WTC11 (cell line): Measurements from ENCODE around the gene SYNGR1. TPM values are rescaled to one million over a fixed set of nuclear protein-coding genes. Genes with fewer than 3 reads are reported as not detected.

Experiments
- ATAC-seq: fragments of 200-7000 bp; cut with Tn5 transposase; 2 replicates; pipeline ENCODE4 v1.10.0; 2021; ENCODE audit warnings: mild to moderate bottlenecking, moderate library complexity
- CTCF ChIA-PET: fragments of 300-600 bp; sonication (Branson Sonifier 250); formaldehyde crosslinking; loops from one replicate; lab custom pipeline; 2021; ENCODE audit warnings: antibody characterized with exemption; lab: Charles Lee
- POLR2A ChIA-PET: fragments of 350-600 bp; sonication (Branson Sonifier 250); formaldehyde crosslinking; loops from one replicate; lab custom pipeline; 2021; ENCODE audit warnings: antibody characterized with exemption; lab: Charles Lee
- DNase-seq: peaks from one replicate; pipeline ENCODE4 v3.0.0; 2021; ENCODE audit warnings: low spot score
- H3K27ac Mint-ChIP-seq: 2 replicates; pipeline ENCODE4 v1.8.0; 2021; ENCODE audit warnings: mixed read lengths
- H3K27me3 Mint-ChIP-seq: 2 replicates; pipeline ENCODE4 v1.8.0; 2021; ENCODE audit warnings: low read depth, mild to moderate bottlenecking, moderate library complexity, mixed read lengths
- H3K36me3 Mint-ChIP-seq: 2 replicates; pipeline ENCODE4 v1.8.0; 2021; ENCODE audit warnings: mixed read lengths
- H3K4me1 Mint-ChIP-seq: 2 replicates; pipeline ENCODE4 v1.8.0; 2022; ENCODE audit warnings: mixed read lengths
- H3K4me3 Mint-ChIP-seq: 2 replicates; pipeline ENCODE4 v1.8.0; 2021; ENCODE audit warnings: mild to moderate bottlenecking, moderate library complexity, mixed read lengths
- H3K9me3 Mint-ChIP-seq: 2 replicates; pipeline ENCODE4 v1.8.0; 2021; ENCODE audit warnings: mixed read lengths
- CTCF ChIP-seq: fragments of 200-600 bp; IDR thresholded peaks from 2 replicates; pipeline ENCODE4 v1.8.0; 2022; ENCODE audit warnings: antibody characterized with exemption
- ELF4 ChIP-seq: sonication (generic); formaldehyde crosslinking; IDR thresholded peaks from 2 replicates; pipeline ENCODE4 v1.8.1; 2022; ENCODE audit warnings: low read depth, mild to moderate bottlenecking, moderate library complexity, missing genetic modification reagents
- EMX1 ChIP-seq: fragments of 250-450 bp; sonication (Bioruptor Pico); IDR thresholded peaks from 2 replicates; pipeline ENCODE4 v1.8.0; 2021; ENCODE audit warnings: mild to moderate bottlenecking
- ERG ChIP-seq: fragments of 250-450 bp; sonication (Bioruptor Pico); IDR thresholded peaks from 2 replicates; pipeline ENCODE4 v1.8.0; 2021; ENCODE audit warnings: mild to moderate bottlenecking
- FOXK1 ChIP-seq: sonication (generic); formaldehyde crosslinking; IDR thresholded peaks from 2 replicates; pipeline ENCODE4 v1.8.0; 2022; ENCODE audit warnings: mild to moderate bottlenecking, moderate library complexity, missing genetic modification reagents
- IRF1 ChIP-seq: sonication (generic); formaldehyde crosslinking; IDR thresholded peaks from 2 replicates; pipeline ENCODE4 v1.8.0; 2023; ENCODE audit warnings: missing genetic modification reagents
- MLX ChIP-seq: sonication (generic); formaldehyde crosslinking; IDR thresholded peaks from 2 replicates; pipeline ENCODE4 v1.8.1; 2023; ENCODE audit warnings: mild to moderate bottlenecking, missing genetic modification reagents, moderate library complexity
- NFATC4 ChIP-seq: fragments of 250-450 bp; sonication (Bioruptor Pico); IDR thresholded peaks from 2 replicates; pipeline ENCODE4 v1.9.0; 2021; ENCODE audit warnings: mild to moderate bottlenecking
- NFYB ChIP-seq: sonication (generic); formaldehyde crosslinking; conservative IDR thresholded peaks from 2 replicates; pipeline ENCODE4 v1.8.0; 2022; ENCODE audit warnings: low read depth, missing genetic modification reagents
- NR1H2 ChIP-seq: sonication (generic); formaldehyde crosslinking; IDR thresholded peaks from 2 replicates; pipeline ENCODE4 v1.9.0; 2021; ENCODE audit warnings: mild to moderate bottlenecking, moderate library complexity, missing genetic modification reagents
- NR3C1 ChIP-seq: sonication (generic); formaldehyde crosslinking; conservative IDR thresholded peaks from 2 replicates; pipeline ENCODE4 v1.8.1; 2023; ENCODE audit warnings: low read depth, mild to moderate bottlenecking, missing genetic modification reagents
- PRRX2 ChIP-seq: fragments of 250-450 bp; sonication (Bioruptor Pico); IDR thresholded peaks from 2 replicates; pipeline ENCODE4 v1.8.0; 2021; ENCODE audit warnings: mild to moderate bottlenecking
- RELA ChIP-seq: sonication (generic); formaldehyde crosslinking; IDR thresholded peaks from 2 replicates; pipeline ENCODE4 v1.8.1; 2022; ENCODE audit warnings: missing genetic modification reagents, mild to moderate bottlenecking, borderline replicate concordance
- RORB ChIP-seq: fragments of 250-450 bp; sonication (Bioruptor Pico); IDR thresholded peaks from 2 replicates; pipeline ENCODE4 v1.9.0; 2021; ENCODE audit warnings: mild to moderate bottlenecking
- SMAD4 ChIP-seq: sonication (generic); formaldehyde crosslinking; IDR thresholded peaks from 2 replicates; pipeline ENCODE4 v1.8.0; 2022; ENCODE audit warnings: mild to moderate bottlenecking, missing genetic modification reagents
- TCF7 ChIP-seq: sonication (generic); formaldehyde crosslinking; IDR thresholded peaks from 2 replicates; pipeline ENCODE4 v1.8.0; 2022; ENCODE audit warnings: mild to moderate bottlenecking, low read depth, missing genetic modification reagents, moderate library complexity
- USF1 ChIP-seq: sonication (generic); formaldehyde crosslinking; IDR thresholded peaks from 2 replicates; pipeline ENCODE4 v1.8.0; 2022; ENCODE audit warnings: mild to moderate bottlenecking, missing genetic modification reagents
- ZBTB43 ChIP-seq: sonication (generic); formaldehyde crosslinking; IDR thresholded peaks from 2 replicates; pipeline ENCODE4 v1.8.1; 2023; ENCODE audit warnings: mild to moderate bottlenecking, missing genetic modification reagents
- ZMAT4 ChIP-seq: fragments of 250-450 bp; sonication (Bioruptor Pico); IDR thresholded peaks from 2 replicates; pipeline ENCODE4 v1.9.0; 2021; ENCODE audit warnings: mild to moderate bottlenecking
- ZNF232 ChIP-seq: sonication (generic); formaldehyde crosslinking; IDR thresholded peaks from 2 replicates; pipeline ENCODE4 v1.8.0; 2022; ENCODE audit warnings: mild to moderate bottlenecking, missing genetic modification reagents
- ZNF416 ChIP-seq: fragments of 250-450 bp; sonication (Bioruptor Pico); IDR thresholded peaks from 2 replicates; pipeline ENCODE4 v1.9.0; 2021; ENCODE audit warnings: mild to moderate bottlenecking, inconsistent platforms
- ZNF532 ChIP-seq: fragments of 250-450 bp; sonication (Bioruptor Pico); IDR thresholded peaks from 2 replicates; pipeline ENCODE4 v1.9.0; 2021; ENCODE audit warnings: mild to moderate bottlenecking, borderline replicate concordance
- total RNA-seq: library from RNA; stranded (reverse); gene quantifications from 3 replicates; pipeline ENCODE4 v1.2.3, GENCODE V29; 2021

SYNGR1 gene
- total RNA-seq, 1 experiment from 2014 or later: 35.3 TPM

GRCh38 chr22:39318507-39319283 is 31.1 kb upstream of the SYNGR1 start (continued):
- TF ChIP-seq ERG (0 out of 2 replicates have a peak, but pooled peaks have one; percentile 36), TCF7 (CRISPR knock-in tag) (no peak), CTCF (no peak), EMX1 (CRISPR knock-in tag) (peak; percentile 88; the same call in 1 of the 2 replicates), RELA (no peak), NR1H2 (no peak), PRRX2 (peak; percentile 75; the same call in 1 of the 2 replicates)

GRCh38 chr22:39319284-39320022 is 30.3 kb upstream of the SYNGR1 start, which contains the start of gene RPL3:
RPL3 (minus strand) TSS chr22:39319623; CDS start chr22:39319597, 26 bp downstream.
- peaks cover 4% of the 10 kb centered on the region; the same call in 1 of the 2 replicates for H3K27me3 Mint-ChIP-seq
- ATAC-seq: peak; percentile 64
- peak within 1 kb of the TSS; percentile 99 for H3K4me3 Mint-ChIP-seq
- CTCF ChIA-PET: interaction anchor here (0.5 to 3.8 kb wide), 21 partner anchors 8 to 550 kb away, joined by 3 to 37 read pairs (median 4); partner anchors contain the start of genes ATF4, SYNGR1 and TAB1
- peaks cover 44% of the 10 kb centered on the region for H3K4me1 Mint-ChIP-seq
- peak; percentile 93 for DNase-seq
- peaks cover 50% of the 10 kb centered on the region for H3K36me3 Mint-ChIP-seq
- no peaks in the 10 kb centered on the region for H3K9me3 Mint-ChIP-seq
- peak within 1 kb of the TSS; percentile 100 for H3K27ac Mint-ChIP-seq
- POLR2A ChIA-PET: interaction anchor here (0.6 to 3.1 kb wide), 27 partner anchors 9 to 613 kb away, joined by 3 to 31 read pairs (median 4); partner anchors contain the start of genes ATF4, MIEF1 and TAB1
- TF ChIP-seq EMX1 (CRISPR knock-in tag) (peak; percentile 9; the same call in 1 of the 2 replicates), ZBTB43 (CRISPR knock-in tag) (peak; percentile 73; the same call in 1 of the 2 replicates), RELA (no peak), ZMAT4 (CRISPR knock-in tag) (peak; percentile 88), NR3C1 (CRISPR knock-in tag) (0 out of 2 replicates have a peak, but pooled peaks have one; percentile 38), ZNF532 (peak; percentile 82; the same call in 1 of the 2 replicates), ZNF232 (peak; percentile 74; the same call in 1 of the 2 replicates), IRF1 (CRISPR knock-in tag) (no peak), PRRX2 (no peak), ELF4 (CRISPR knock-in tag) (0 out of 2 replicates have a peak, but pooled peaks have one; percentile 41), FOXK1 (CRISPR knock-in tag) (peak; percentile 88), MLX (CRISPR knock-in tag) (peak; percentile 71; the same call in 1 of the 2 replicates), ZNF416 (CRISPR knock-in tag) (peak; percentile 17; the same call in 1 of the 2 replicates), NFYB (CRISPR knock-in tag) (no peak; the same call in none of the 2 replicates), USF1 (CRISPR knock-in tag) (no peak), RORB (CRISPR knock-in tag) (peak; percentile 61; the same call in 1 of the 2 replicates), NFATC4 (peak; percentile 89), SMAD4 (CRISPR knock-in tag) (no peak)
